Stimulated activated CD4-positive, alpha-beta T cell treated with anti-CD3 and anti-CD28 coated beads, Interleukin-12 subunit alpha, Interleukin-12 subunit beta, amount 100 ng/mL, for 48 hours (primary cell): ENCODE measurements around the gene SNX17.

ENCODE experiments used
- DNase-seq, 3 donors: peaks; one replicate each; pipeline ENCODE4 v3.0.0-alpha.2; 2020; ENCODE audit warnings: low read depth in 2 of 3, low spot score in 1 of 3

Gene SNX17

GRCh38 chr2:27363933-27364332 is 6.5 kb upstream of the SNX17 start:
- no peak for DNase-seq

- DNase-seq, result peak in 1 of 3 donors; percentile 21
Observed at GRCh38 chr2:27369471-27370025, 868 bp upstream of the SNX17 start.

GRCh38 chr2:27370816-27371620 is 602 bp downstream of the SNX17 start:
- DNase-seq, result peak in 2 of 3 donors; percentile 11 to 13

GRCh38 chr2:27372937-27373336 is 2.5 kb downstream of the SNX17 start:
- DNase-seq, result no peak

- no peak for DNase-seq
Observed at GRCh38 chr2:27373567-27373966, 3.2 kb downstream of the SNX17 start.

GRCh38 chr2:27375513-27376099 is 5.2 kb downstream of the SNX17 start:
- DNase-seq, result no peak

GRCh38 chr2:27376151-27376865 is 5.9 kb downstream of the SNX17 start:
- no peak for DNase-seq

- DNase-seq, result no peak
Observed at GRCh38 chr2:27376866-27377617, 6.6 kb downstream of the SNX17 start.

GRCh38 chr2:27377618-27378095 is 7.2 kb downstream of the SNX17 start:
- no peak for DNase-seq

- no peak for DNase-seq
Observed at GRCh38 chr2:27378096-27378808, 7.8 kb downstream of the SNX17 start.

GRCh38 chr2:27378809-27379290 is 8.4 kb downstream of the SNX17 start:
- no peak for DNase-seq

GRCh38 chr2:27379383-27379835 is 9.0 kb downstream of the SNX17 start:
- no peak for DNase-seq

- peak in 2 of 3 donors; percentile 13 to 41 for DNase-seq
Observed at GRCh38 chr2:27379836-27380625, 9.6 kb downstream of the SNX17 start.

GRCh38 chr2:27380626-27381545 is 10.5 kb downstream of the SNX17 start, which contains the start of gene ZNF513:
Gene ZNF513, minus strand, starts transcription at chr2:27380734. Its CDS starts 208 bp downstream, at chr2:27380526.
- DNase-seq, result peak; percentile 76 to 87 (median 84)

- DNase-seq, result no peak
Observed at GRCh38 chr2:27381577-27382181, 11.3 kb downstream of the SNX17 start.

GRCh38 chr2:27390822-27391679 is 20.6 kb downstream of the SNX17 start:
- no peak for DNase-seq

- DNase-seq, result no peak
Observed at GRCh38 chr2:27393225-27393624, 22.8 kb downstream of the SNX17 start.
